Activated effector memory CD4-positive, alpha-beta T cell treated with Interleukin-2 at 50 U/mL for 16 hours (primary cell): Measurements from ENCODE around the gene AGBL4.
"Not testable (repeated sequence)": the region's sequence is repeated elsewhere in the genome, so short reads cannot be mapped to it uniquely, and the experiment has no call there.

Experiments used
- DNase-seq: peaks from one replicate; pipeline ENCODE4 v3.0.0-alpha.2; 2020

Gene AGBL4

GRCh38 chr1:49002981-49003380 is 1020.8 kb downstream of the AGBL4 start:
- not testable (repeated sequence) for DNase-seq

GRCh38 chr1:48999321-48999720 is 1024.4 kb downstream of the AGBL4 start:
- DNase-seq: no peak

- DNase-seq: no peak
These were observed 1027.4 kb downstream of the AGBL4 start for GRCh38 chr1:48996311-48996710.

- no peak for DNase-seq
These were observed 1035.0 kb downstream of the AGBL4 start for GRCh38 chr1:48988633-48989197.

GRCh38 chr1:48979940-48980339 is 1043.8 kb downstream of the AGBL4 start:
- DNase-seq: no peak

- no peak for DNase-seq
These were observed 1045.3 kb downstream of the AGBL4 start for GRCh38 chr1:48978413-48978812.

DNA sequence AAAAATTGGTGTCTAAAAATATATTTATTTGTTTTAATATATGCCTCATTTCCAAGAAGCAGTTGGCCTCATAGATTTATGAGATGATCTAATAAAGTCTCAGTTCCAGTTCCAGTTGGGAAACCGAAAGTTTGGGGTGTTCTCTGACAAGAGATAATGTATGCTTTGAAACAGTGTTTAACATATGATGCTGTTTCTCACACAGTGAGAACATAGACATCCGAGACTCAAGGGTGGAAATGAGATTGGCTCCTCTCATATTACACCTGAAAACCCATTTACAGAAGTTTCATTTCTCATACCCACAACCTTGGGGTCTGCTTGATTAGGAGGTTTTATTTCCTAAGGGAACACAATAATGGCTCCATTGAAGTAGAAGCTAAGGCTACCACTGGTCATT is 1046.5 kb downstream of the AGBL4 start:
- DNase-seq: no peak

DNA sequence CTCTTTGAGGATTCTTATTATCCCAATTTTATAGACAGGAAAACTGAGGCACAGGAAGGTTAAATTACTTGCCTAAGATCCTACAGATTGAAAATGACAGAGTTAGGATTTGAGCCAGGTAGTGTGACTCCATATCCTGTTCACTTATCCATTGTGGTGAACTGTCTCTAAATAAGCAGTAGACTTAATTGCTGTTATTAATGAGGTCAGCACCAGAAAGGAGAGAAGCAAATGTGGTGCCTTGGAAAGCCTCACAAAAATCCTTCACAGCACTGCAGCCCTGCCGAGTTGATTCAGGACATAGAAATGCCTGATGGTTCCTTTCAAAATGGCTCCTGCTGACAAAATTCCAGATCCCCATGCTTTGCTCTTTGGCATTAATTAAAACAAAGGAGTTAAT is 1053.8 kb downstream of the AGBL4 start:
- no peak for DNase-seq

GRCh38 chr1:48967318-48967717 is 1056.4 kb downstream of the AGBL4 start:
- no peak for DNase-seq

DNA sequence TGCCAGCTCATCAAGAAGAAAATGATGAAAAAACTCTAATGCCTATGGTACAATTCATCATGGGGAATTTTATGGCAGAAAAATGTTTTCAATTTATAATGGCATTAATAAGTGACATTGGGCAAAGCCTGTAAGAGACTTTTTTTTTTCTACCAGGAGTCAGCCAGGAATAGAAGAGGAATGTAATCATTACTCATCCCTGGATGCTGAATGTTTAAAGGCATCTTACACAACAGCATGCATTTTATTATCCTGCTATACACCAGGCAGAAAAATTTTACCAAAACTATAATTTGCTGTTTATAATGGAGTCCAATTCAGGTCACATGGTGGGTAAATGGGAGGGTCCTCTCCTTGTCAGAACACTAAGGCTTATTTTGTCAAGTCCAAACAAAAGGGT is 1057.2 kb downstream of the AGBL4 start:
- no peak for DNase-seq

- DNase-seq: no peak
These were observed 1063.4 kb downstream of the AGBL4 start for GRCh38 chr1:48960320-48960719.

- no peak for DNase-seq
These were observed 1068.0 kb downstream of the AGBL4 start for GRCh38 chr1:48955774-48956173.

GRCh38 chr1:48953617-48954016 is 1070.1 kb downstream of the AGBL4 start:
- DNase-seq: no peak

- DNase-seq: no peak
These were observed 1075.2 kb downstream of the AGBL4 start for GRCh38 chr1:48948562-48948961.

DNA sequence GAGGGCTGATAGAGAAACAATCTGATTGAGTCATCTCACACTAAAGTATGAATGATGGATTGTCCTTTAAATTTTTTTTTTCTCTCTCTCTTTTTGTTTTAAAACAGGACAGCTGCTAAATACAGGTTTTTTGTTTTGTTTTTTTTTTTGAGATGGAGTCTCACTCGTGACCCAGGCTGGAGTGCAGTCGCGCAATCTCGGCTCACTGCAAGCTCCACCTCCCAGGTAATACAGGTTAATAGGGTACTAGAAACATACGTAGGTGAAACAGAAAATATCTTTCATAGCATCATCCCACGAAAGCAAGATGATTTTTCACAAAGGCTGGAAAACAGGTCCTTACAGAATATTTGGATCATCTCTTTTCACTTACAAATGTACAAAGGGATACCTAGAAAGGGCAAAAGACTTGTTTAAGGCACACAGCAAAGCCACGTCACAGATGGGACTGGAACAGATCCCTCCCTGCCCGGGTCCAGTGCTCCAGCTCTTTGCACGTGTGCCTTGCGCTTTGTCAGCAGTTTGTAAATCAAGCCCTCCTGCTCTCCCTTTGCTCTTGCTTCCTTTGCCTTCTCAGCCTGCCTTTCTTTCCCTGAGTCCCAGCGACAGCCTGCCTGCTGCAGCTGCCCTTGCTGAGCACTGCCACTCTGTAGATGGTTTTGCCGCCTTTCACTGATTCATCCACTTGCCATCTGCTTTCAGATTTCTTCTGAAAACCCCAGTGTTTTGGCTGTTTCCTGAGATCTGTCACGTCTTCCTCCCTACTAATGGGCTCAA is 1075.8 kb downstream of the AGBL4 start:
- DNase-seq: no peak

DNA sequence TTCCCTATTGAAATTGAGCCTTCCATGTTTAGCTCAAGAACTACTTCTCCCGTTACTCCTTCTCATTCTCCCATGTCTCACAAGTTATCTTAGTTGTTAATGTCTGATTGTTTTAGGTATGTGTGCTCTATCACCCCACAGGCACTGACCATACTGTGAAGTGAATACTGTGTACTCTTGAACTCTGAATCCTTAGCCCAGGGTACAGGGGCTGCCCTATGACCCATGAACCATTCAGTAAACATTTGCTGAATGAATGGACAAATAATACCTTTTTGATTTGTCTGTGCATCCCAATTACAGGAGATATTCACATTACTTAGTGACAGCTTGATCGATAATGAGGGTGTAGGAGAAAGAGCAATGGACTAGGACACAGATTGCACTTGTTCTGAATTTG is 1077.7 kb downstream of the AGBL4 start:
- no peak for DNase-seq

GRCh38 chr1:48944811-48945210 is 1078.9 kb downstream of the AGBL4 start:
- no peak for DNase-seq

GRCh38 chr1:48943826-48944225 is 1079.9 kb downstream of the AGBL4 start:
- DNase-seq: no peak

DNA sequence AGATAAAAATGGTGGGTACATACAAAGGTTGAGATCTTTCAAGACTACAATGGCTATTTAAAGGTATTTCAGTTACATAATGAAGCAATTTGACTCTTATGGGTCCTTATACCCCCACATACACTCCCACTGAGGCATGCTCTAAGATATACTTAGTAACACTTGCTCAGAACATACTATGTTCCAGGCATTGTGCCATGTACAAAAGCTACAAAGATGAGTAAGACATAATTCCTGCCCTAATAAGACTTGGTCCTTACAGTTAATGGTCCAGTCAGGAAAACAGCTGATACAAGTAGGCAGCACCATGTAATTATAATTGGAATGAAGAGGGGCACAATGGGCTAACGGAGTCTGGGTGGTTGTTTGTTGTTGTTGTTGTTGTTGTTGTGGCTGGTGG is 1080.4 kb downstream of the AGBL4 start:
- no peak for DNase-seq

DNA sequence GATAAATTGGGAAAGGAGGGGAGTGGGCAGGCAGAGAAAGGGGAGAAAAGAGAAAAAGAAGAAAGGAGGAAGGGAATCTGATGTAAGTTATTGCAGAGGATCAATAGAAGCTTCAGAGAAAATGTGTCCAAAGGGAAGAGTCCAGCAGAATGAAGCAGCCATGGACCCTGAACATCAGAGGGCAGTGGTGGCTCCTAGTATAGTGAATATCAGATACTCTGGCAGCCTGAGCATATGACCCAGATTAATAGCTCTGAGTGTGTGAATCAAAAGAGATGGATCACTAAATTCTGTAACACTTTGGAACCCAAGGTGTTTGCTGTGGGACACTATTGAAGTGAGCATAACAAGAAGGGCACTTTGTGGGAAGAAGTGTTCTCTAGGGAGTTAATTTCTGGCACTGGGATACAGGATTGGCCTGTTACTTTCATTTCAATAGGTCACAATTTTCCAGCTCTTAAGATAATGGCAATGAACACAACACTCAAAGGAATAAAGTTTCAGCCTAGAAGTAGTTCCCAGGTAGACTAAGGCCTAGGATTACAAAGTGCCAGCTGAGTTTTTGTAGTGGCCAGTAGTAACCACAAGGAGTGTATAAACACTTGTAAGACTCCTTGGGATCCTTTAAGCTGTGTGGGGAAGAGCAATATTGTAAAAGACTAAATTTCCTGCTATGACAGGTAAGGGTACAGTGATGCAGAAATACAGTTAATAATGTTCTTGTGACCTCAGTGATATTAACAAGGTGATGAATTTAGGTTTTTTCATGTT is 1082.6 kb downstream of the AGBL4 start:
- no peak for DNase-seq

DNA sequence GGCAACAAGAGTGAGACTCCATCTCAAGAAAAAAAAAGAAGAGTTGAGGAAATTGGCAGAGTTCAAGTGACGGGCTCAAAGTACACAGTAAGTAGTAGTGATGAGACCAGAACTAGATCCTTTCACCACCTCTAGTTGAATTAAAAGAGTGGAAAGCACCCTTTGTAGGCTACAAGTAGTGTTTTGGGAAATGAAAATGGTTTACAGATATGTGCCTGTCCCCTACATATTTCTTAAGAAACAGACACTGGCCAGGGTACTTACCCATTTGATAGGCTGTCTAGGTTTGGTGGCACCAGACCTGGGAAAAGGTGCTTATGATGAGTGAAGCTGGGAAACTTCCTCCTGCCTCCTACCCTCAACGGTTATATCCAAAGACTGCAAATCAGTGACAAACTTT is 1083.4 kb downstream of the AGBL4 start:
- DNase-seq: no peak

DNA sequence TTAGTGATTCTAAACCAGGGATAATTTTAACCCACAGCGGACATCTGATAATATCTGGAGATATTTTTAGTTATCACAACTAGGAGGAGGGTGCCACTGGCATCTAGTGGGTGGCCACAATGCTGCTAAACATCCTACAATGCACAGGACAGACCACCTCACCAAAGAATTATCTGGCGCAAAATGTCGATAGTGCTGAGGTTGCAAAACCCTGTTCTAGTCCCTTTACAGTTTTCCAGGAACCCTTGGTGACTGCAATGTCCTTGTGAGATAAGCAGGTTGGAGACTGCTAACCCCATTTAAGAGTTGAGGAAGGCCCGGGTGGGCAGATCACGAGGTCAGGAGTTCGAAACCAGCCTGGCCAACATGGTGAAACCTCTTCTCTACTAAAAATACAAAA is 1083.9 kb downstream of the AGBL4 start:
- no peak for DNase-seq

- DNase-seq: no peak
These were observed 1084.7 kb downstream of the AGBL4 start for GRCh38 chr1:48939042-48939441.

DNA sequence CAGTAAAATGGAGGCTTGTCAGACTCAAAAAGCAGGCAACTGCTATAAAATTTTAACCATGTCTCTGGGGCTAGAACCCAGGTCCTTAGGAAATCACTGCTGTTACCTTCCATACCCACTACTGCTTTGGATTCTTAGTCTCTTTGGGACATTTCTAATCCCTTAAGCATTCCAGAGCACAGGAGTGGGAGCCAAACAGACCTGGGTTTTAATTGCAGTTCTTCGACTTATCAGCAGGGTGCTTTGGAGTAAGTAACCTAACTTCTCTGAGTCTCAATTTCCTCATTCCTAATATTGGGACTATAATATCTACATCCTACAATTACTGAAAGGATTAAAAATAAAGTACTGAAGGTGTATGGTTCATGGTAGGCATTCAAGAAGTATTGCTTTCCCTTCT is 1086.0 kb downstream of the AGBL4 start:
- DNase-seq: no peak
